HepG2 (cell line): ENCODE data around the gene TRPV6. TPM values are rescaled to one million over a fixed set of nuclear protein-coding genes. Genes with fewer than 3 reads are reported as not detected.

ENCODE experiments used
- ATAC-seq: fragments of 200-7000 bp; cut with Tn5 transposase; 3 replicates; pipeline ENCODE4 v1.9.1; 2020; ENCODE audit warnings: mild to moderate bottlenecking, moderate library complexity
- BruUV-seq: library from RNA; stranded (reverse); fragments of 400-500 nt; replicated peaks from 2 replicates; lab custom pipeline; 2021; lab: Mats Ljungman, UMichigan
- CTCF ChIA-PET: fragments of 300-600 bp; formaldehyde crosslinking; extraction: SDS; loops from one replicate; lab custom pipeline; 2021; ENCODE audit warnings: low total read pairs, inconsistent platforms, low intra/inter-chr PET ratio; lab: Yijun Ruan, JAX
- POLR2A ChIA-PET: fragments of 350-600 bp; sonication (Branson Sonifier 250); formaldehyde crosslinking; loops from one replicate; lab custom pipeline; 2020; ENCODE audit warnings: antibody characterized with exemption, inconsistent platforms; lab: Yijun Ruan, JAX
- DNase-seq: peaks from one replicate; pipeline ENCODE4 v3.0.0-alpha.2; 2015; ENCODE audit warnings: low spot score
- FAIRE-seq: peaks from 3 replicates; lab custom pipeline; 2011; peaks lifted over from hg19 to GRCh38; lab: Jason Lieb, UNC
- H2AFZ ChIP-seq: one replicate; pipeline ENCODE4 v1.6.1; 2011; ENCODE audit warnings: low read length, inconsistent platforms
- H3K27ac ChIP-seq: fragments of 300-600 bp; 3 replicates; pipeline ENCODE4 v1.8.0; 2011; ENCODE audit warnings: mixed run types, mild to moderate bottlenecking, mixed read lengths, low read length, inconsistent platforms; ENCODE audit not compliant: insufficient read depth; ENCODE audit errors: extremely low read length
- H3K27me3 ChIP-seq, 2 experiments: fragments of 200-600 bp in 1 of 2; 2 replicates in 1 of 2; 3 replicates in 1 of 2; pipeline versions ENCODE4 v1.6.0 to v1.8.0; 2011; ENCODE audit warnings: low read length in 2 of 2, mild to moderate bottlenecking in 2 of 2, moderate library complexity in 2 of 2, inconsistent platforms in 1 of 2; ENCODE audit not compliant: insufficient read depth in 2 of 2, control insufficient read depth in 1 of 2
- H3K36me3 ChIP-seq, 2 experiments: fragments of 200-600 bp in 1 of 2; replicated peaks in 1 of 2; 2 replicates in 1 of 2; 3 replicates in 1 of 2; pipeline versions ENCODE4 v1.5.1 to v1.8.0; 2011; ENCODE audit warnings: low read length in 2 of 2, inconsistent platforms in 1 of 2; ENCODE audit not compliant: insufficient read depth in 2 of 2, control insufficient read depth in 1 of 2
- H3K4me1 ChIP-seq: 2 replicates; pipeline ENCODE4 v1.5.1; 2012; ENCODE audit warnings: low read length, inconsistent platforms; ENCODE audit not compliant: insufficient read depth
- H3K4me2 ChIP-seq: 2 replicates; pipeline ENCODE4 v1.6.0; 2011; ENCODE audit warnings: low read depth, low read length, inconsistent platforms
- H3K4me3 ChIP-seq, 3 experiments: fragments of 200-600 bp in 1 of 3; sonication (generic), shearing (Covaris generic) in 1 of 3; replicated peaks in 1 of 3; 2 replicates each; pipeline ENCODE4 v1.5.1; 2011 to 2016; ENCODE audit warnings: low read length in 3 of 3, inconsistent platforms in 2 of 3, low read depth in 2 of 3, mild to moderate bottlenecking in 2 of 3, control low read depth in 1 of 3, mixed read lengths in 1 of 3; ENCODE audit not compliant: insufficient read depth in 1 of 3
- H3K79me2 ChIP-seq: one replicate; pipeline ENCODE4 v1.6.1; 2011; ENCODE audit warnings: low read length, inconsistent platforms; ENCODE audit not compliant: insufficient read depth
- H3K9ac ChIP-seq: 2 replicates; pipeline ENCODE4 v1.6.0; 2011; ENCODE audit warnings: mild to moderate bottlenecking, low read depth, low read length, inconsistent platforms; ENCODE audit not compliant: insufficient read depth
- H3K9me3 ChIP-seq: 2 replicates; pipeline ENCODE4 v1.5.1; 2012; ENCODE audit warnings: mild to moderate bottlenecking, low read length
- H4K20me1 ChIP-seq: 2 replicates; pipeline ENCODE4 v1.6.0; 2011; ENCODE audit warnings: inconsistent platforms, mild to moderate bottlenecking, low read length, moderate library complexity; ENCODE audit not compliant: insufficient read depth
- ARNTL ChIP-seq: sonication (generic); formaldehyde crosslinking; IDR thresholded peaks from 2 replicates; pipeline ENCODE4 v1.4.0; 2020; ENCODE audit warnings: mild to moderate bottlenecking, missing genetic modification reagents
- BCL6 ChIP-seq: IDR thresholded peaks from 2 replicates; pipeline ENCODE4 v1.6.1; 2016; ENCODE audit warnings: missing genetic modification reagents, missing compliant biosample characterization
- EEA1 ChIP-seq: sonication (generic); formaldehyde crosslinking; IDR thresholded peaks from 2 replicates; pipeline ENCODE4 v1.5.1; 2020; ENCODE audit warnings: mild to moderate bottlenecking, missing genetic modification reagents, borderline replicate concordance
- STAG1 ChIP-seq: sonication (generic); formaldehyde crosslinking; IDR thresholded peaks from 2 replicates; pipeline ENCODE4 v1.4.0; 2020; ENCODE audit warnings: missing genetic modification reagents
- TEAD2 ChIP-seq: sonication (generic); formaldehyde crosslinking; IDR thresholded peaks from 2 replicates; pipeline ENCODE4 v1.9.0; 2021; ENCODE audit warnings: missing genetic modification reagents
- ZBTB1 ChIP-seq: sonication (generic); formaldehyde crosslinking; IDR thresholded peaks from 2 replicates; pipeline ENCODE4 v1.4.0; 2020; ENCODE audit warnings: missing genetic modification reagents, borderline replicate concordance
- ZBTB39 ChIP-seq: sonication (generic); formaldehyde crosslinking; IDR thresholded peaks from 2 replicates; pipeline ENCODE4 v1.5.0; 2020; ENCODE audit warnings: missing genetic modification reagents
- ZFYVE20 ChIP-seq: sonication (generic); formaldehyde crosslinking; IDR thresholded peaks from 2 replicates; pipeline ENCODE4 v1.8.0; 2023; ENCODE audit warnings: low read depth, mild to moderate bottlenecking, moderate library complexity, missing genetic modification reagents, borderline replicate concordance
- ZKSCAN5 ChIP-seq: sonication (generic); formaldehyde crosslinking; IDR thresholded peaks from 2 replicates; pipeline ENCODE4 v1.5.1; 2020; ENCODE audit warnings: mild to moderate bottlenecking, missing genetic modification reagents
- WGBS: methylation state at CpG from one replicate; pipeline ENCODE4 v1.1.6; 2017; ENCODE audit warnings: low lambda C conversion rate; 5-methylcytosine and 5-hydroxymethylcytosine counted together
- in situ Hi-C: cut with HindIII; loops from 2 replicates; pipeline ENCODE4 v1.10.0; 2017; ENCODE audit warnings: low pct_unique_long_range_greater_than_20kb; ENCODE audit not compliant: extremely low pct_ligation_motif_present
- intact Hi-C: fragments of 100-400 bp; cut with micrococcal nuclease; formaldehyde crosslinking; loops from one replicate; pipeline ENCODE4 v1.10.0; 2022; ENCODE audit not compliant: unreplicated experiment
- polyA plus RNA-seq, 8 experiments: library from polyadenylated mRNA; depleted of rRNA in 3 of 8; stranded (reverse) in 7 of 8; unstranded in 1 of 8; fragments of >200 nt; fragmentation: Illumina TruSeq in 4 of 8; extraction: Trizol in 4 of 8; gene quantifications; 2 replicates each; pipeline versions ENCODE4 v1.2.1 to v1.2.3, GENCODE V29; 2011 to 2016; ENCODE audit warnings: low read depth in 4 of 8, missing spikeins in 1 of 8, mixed read lengths in 1 of 8; ENCODE audit not compliant: insufficient read depth in 1 of 8
- total RNA-seq, 5 experiments: library from RNA; depleted of rRNA; stranded (reverse); fragments of >200 nt; fragmentation: Illumina TruSeq; extraction: Trizol; gene quantifications; 2 replicates each; pipeline ENCODE4 v1.2.3, GENCODE V29; 2016; ENCODE audit warnings: low read depth in 1 of 5
- TF ChIP-seq, protein P1 (sequence below): sonication (generic); formaldehyde crosslinking; IDR thresholded peaks from 2 replicates; pipeline ENCODE4 v1.4.0; 2020; ENCODE audit warnings: missing genetic modification reagents, borderline replicate concordance

TRPV6 gene
- total and polyA plus RNA-seq, 2 of the 13 experiments (the other 11 are each of a cell fraction or from before 2014, with no cell fraction given), result not detected

- FAIRE-seq, result no peak
- no peak for DNase-seq
- CTCF ChIA-PET, result no interaction called here
- in situ Hi-C loops, result loop anchor here (10.0 kb wide), 1 partner anchor 345 kb away; no protein-coding TSS in a partner anchor
- ATAC-seq, result no peak
- no peak overlapping the region for H3K9ac ChIP-seq
- no peak overlapping the region for H3K4me2 ChIP-seq
- no peak for TF ChIP-seq TEAD2
- TF ChIP-seq ZBTB1, result no peak
- TF ChIP-seq, protein P1, sequence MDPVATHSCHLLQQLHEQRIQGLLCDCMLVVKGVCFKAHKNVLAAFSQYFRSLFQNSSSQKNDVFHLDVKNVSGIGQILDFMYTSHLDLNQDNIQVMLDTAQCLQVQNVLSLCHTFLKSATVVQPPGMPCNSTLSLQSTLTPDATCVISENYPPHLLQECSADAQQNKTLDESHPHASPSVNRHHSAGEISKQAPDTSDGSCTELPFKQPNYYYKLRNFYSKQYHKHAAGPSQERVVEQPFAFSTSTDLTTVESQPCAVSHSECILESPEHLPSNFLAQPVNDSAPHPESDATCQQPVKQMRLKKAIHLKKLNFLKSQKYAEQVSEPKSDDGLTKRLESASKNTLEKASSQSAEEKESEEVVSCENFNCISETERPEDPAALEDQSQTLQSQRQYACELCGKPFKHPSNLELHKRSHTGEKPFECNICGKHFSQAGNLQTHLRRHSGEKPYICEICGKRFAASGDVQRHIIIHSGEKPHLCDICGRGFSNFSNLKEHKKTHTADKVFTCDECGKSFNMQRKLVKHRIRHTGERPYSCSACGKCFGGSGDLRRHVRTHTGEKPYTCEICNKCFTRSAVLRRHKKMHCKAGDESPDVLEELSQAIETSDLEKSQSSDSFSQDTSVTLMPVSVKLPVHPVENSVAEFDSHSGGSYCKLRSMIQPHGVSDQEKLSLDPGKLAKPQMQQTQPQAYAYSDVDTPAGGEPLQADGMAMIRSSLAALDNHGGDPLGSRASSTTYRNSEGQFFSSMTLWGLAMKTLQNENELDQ, result no peak
- TF ChIP-seq EEA1, result no peak
- no peak for TF ChIP-seq BCL6 (CRISPR knock-in tag)
- no peak for TF ChIP-seq ZKSCAN5 (CRISPR knock-in tag)
- no peak for TF ChIP-seq STAG1
- no peak for TF ChIP-seq ZFYVE20 (CRISPR knock-in tag)
- no peak for TF ChIP-seq ZBTB39 (CRISPR knock-in tag)
- TF ChIP-seq ARNTL (CRISPR knock-in tag), result no peak
- TF ChIP-seq, all 625 proteins: peak for 0
- Histone ChIP-seq H3K4me1 (no peaks in the 10 kb centered on the region), H3K27me3 (peaks cover 4 to 27% of the 10 kb centered on the region in 2 experiments; a peak in 4 of 5 replicates), H3K36me3 (no peaks in the 10 kb centered on the region), H4K20me1 (no peaks in the 10 kb centered on the region), H3K27ac (no peak overlapping the region), H2AFZ (no peak overlapping the region), H3K79me2 (no peaks in the 10 kb centered on the region), H3K9me3 (no peaks in the 10 kb centered on the region), H3K4me3 (no peak overlapping the region)
- BruUV-seq, result no TSS peak
- WGBS, result 47% methylated on average over 8 of the region's 8 CpGs
- POLR2A ChIA-PET, result no interaction called here
- intact Hi-C loops, result no loop called here
Observed at GRCh38 chr7:142870147-142870559, 15.4 kb downstream of the TRPV6 start.
